GM12878 (cell line): Measurements from ENCODE around the gene AKAP13. TPM values are rescaled to one million over a fixed set of nuclear protein-coding genes. Genes with fewer than 3 reads are reported as not detected.

Source experiments
- ATAC-seq: fragments of 200-7000 bp; cut with Tn5 transposase; 3 replicates; pipeline ENCODE4 v1.9.1; 2020; ENCODE audit warnings: mild to moderate bottlenecking, moderate library complexity
- BruUV-seq: library from RNA; stranded (reverse); fragments of 400-500 nt; replicated peaks from 2 replicates; lab custom pipeline; 2021; lab: Mats Ljungman, UMichigan
- CTCF ChIA-PET: fragments of 300-600 bp; sonication (Branson Sonifier 250); formaldehyde crosslinking; extraction: SDS; loops from one replicate; lab custom pipeline; 2021; ENCODE audit warnings: inconsistent platforms; lab: Yijun Ruan, JAX
- POLR2A ChIA-PET: fragments of 350-600 bp; formaldehyde crosslinking; extraction: SDS; loops from one replicate; lab custom pipeline; 2021; ENCODE audit warnings: inconsistent platforms; lab: Charles Lee
- RAD21 ChIA-PET: fragments of 300-600 bp; sonication (Branson Sonifier 250); formaldehyde crosslinking; loops from one replicate; lab custom pipeline; 2023; ENCODE audit warnings: antibody characterized with exemption; ENCODE audit not compliant: unreplicated experiment; lab: Charles Lee
- SMC1A ChIA-PET: fragments of 300-600 bp; sonication (Branson Sonifier 250); formaldehyde crosslinking; loops from one replicate; lab custom pipeline; 2023; ENCODE audit not compliant: unreplicated experiment, uncharacterized antibody; lab: Charles Lee
- DNase-seq: peaks from one replicate; pipeline ENCODE4 v3.0.0-alpha.2; 2011; ENCODE audit warnings: low read depth, low spot score
- FAIRE-seq: peaks from 3 replicates; lab custom pipeline; 2011; peaks lifted over from hg19 to GRCh38; lab: Jason Lieb, UNC
- H2AFZ ChIP-seq: 2 replicates; pipeline ENCODE4 v1.6.0; 2011; ENCODE audit warnings: low read depth, low read length, control low read depth; ENCODE audit not compliant: control insufficient read depth
- H3K27ac ChIP-seq: 2 replicates; pipeline ENCODE4 v1.5.1; 2011; ENCODE audit warnings: control low read depth; ENCODE audit not compliant: control insufficient read depth, insufficient read depth
- H3K27me3 ChIP-seq, 2 experiments: replicated peaks in 1 of 2; 2 replicates each; pipeline versions ENCODE4 v1.6.0 to v1.6.1; 2011; ENCODE audit warnings: low read length in 1 of 2; ENCODE audit not compliant: control insufficient read depth in 2 of 2, insufficient read depth in 2 of 2
- H3K36me3 ChIP-seq, 2 experiments: 2 replicates each; pipeline ENCODE4 v1.5.1; 2011; ENCODE audit warnings: low read length in 1 of 2; ENCODE audit not compliant: control insufficient read depth in 2 of 2, insufficient read depth in 2 of 2
- H3K4me1 ChIP-seq: 2 replicates; pipeline ENCODE4 v1.6.1; 2011; ENCODE audit warnings: mild to moderate bottlenecking, low read length, moderate library complexity, mixed read lengths; ENCODE audit not compliant: control insufficient read depth, insufficient read depth
- H3K4me2 ChIP-seq: 2 replicates; pipeline ENCODE4 v1.6.0; 2011; ENCODE audit warnings: control low read depth; ENCODE audit not compliant: control insufficient read depth, insufficient read depth
- H3K4me3 ChIP-seq: fragments of 200-600 bp; sonication (generic); 2 replicates; pipeline ENCODE4 v1.5.1; 2016
- H3K79me2 ChIP-seq: 2 replicates; pipeline ENCODE4 v1.6.0; 2011; ENCODE audit warnings: low read length; ENCODE audit not compliant: control insufficient read depth, insufficient read depth
- H3K9ac ChIP-seq: 2 replicates; pipeline ENCODE4 v1.8.0; 2011; ENCODE audit warnings: low read length, control low read depth, mixed read lengths; ENCODE audit not compliant: control insufficient read depth, insufficient read depth
- H3K9me3 ChIP-seq: replicated peaks from 3 replicates; pipeline ENCODE4 v1.5.1; 2011; ENCODE audit warnings: mild to moderate bottlenecking, low read length; ENCODE audit not compliant: control insufficient read depth, insufficient read depth
- H4K20me1 ChIP-seq: 2 replicates; pipeline ENCODE4 v1.6.0; 2011; ENCODE audit not compliant: control insufficient read depth, insufficient read depth
- CTCF ChIP-seq, 3 experiments: IDR thresholded peaks in 2 of 3; conservative IDR thresholded peaks in 1 of 3; 2 replicates each; pipeline ENCODE4 v1.5.1; 2011; ENCODE audit warnings: low read depth in 3 of 3, low read length in 3 of 3, mild to moderate bottlenecking in 3 of 3, control low read depth in 2 of 3, moderate library complexity in 2 of 3, inconsistent platforms in 1 of 3, mixed read lengths in 1 of 3; ENCODE audit not compliant: control insufficient read depth in 2 of 3, insufficient read depth in 1 of 3; ENCODE audit errors: extremely low read depth in 1 of 3
- ELK1 ChIP-seq: IDR thresholded peaks from 2 replicates; pipeline ENCODE4 v1.6.1; 2012; ENCODE audit warnings: low read depth, low read length, improper control_type of control experiment
- IRF5 ChIP-seq: fragments of 450-650 bp; IDR thresholded peaks from 2 replicates; pipeline ENCODE4 v1.6.1; 2017; ENCODE audit warnings: borderline replicate concordance
- NFXL1 ChIP-seq: fragments of 450-650 bp; IDR thresholded peaks from 2 replicates; pipeline ENCODE4 v1.6.1; 2017; ENCODE audit warnings: antibody characterized with exemption, mild to moderate bottlenecking, borderline replicate concordance
- PAX8 ChIP-seq: fragments of 450-650 bp; IDR thresholded peaks from 2 replicates; pipeline ENCODE4 v1.6.1; 2017; ENCODE audit warnings: mild to moderate bottlenecking, moderate library complexity
- RAD21 ChIP-seq: IDR thresholded peaks from 2 replicates; pipeline ENCODE4 v1.6.1; 2011; ENCODE audit warnings: mild to moderate bottlenecking, low read depth, low read length, moderate library complexity; ENCODE audit not compliant: insufficient read depth
- RB1 ChIP-seq: fragments of 450-650 bp; formaldehyde crosslinking; IDR thresholded peaks from 2 replicates; pipeline ENCODE4 v1.6.1; 2017; ENCODE audit warnings: mild to moderate bottlenecking, borderline replicate concordance
- RELB ChIP-seq: fragments of 450-650 bp; IDR thresholded peaks from 2 replicates; pipeline ENCODE4 v1.6.1; 2017; ENCODE audit warnings: low read depth, mild to moderate bottlenecking, moderate library complexity
- SMC3 ChIP-seq: IDR thresholded peaks from 2 replicates; pipeline ENCODE4 v1.6.1; 2011; ENCODE audit warnings: low read length, improper control_type of control experiment, borderline replicate concordance
- SP1 ChIP-seq: IDR thresholded peaks from one replicate; pipeline ENCODE4 v1.6.1; 2011; ENCODE audit warnings: low read depth, low read length
- SRF ChIP-seq, 2 experiments: IDR thresholded peaks; 2 replicates each; pipeline ENCODE4 v1.6.1; 2011; ENCODE audit warnings: low read depth in 2 of 2, low read length in 2 of 2, mild to moderate bottlenecking in 1 of 2, moderate library complexity in 1 of 2
- in situ Hi-C: fragments of 300-500 bp; cut with MboI; formaldehyde crosslinking; loops from 9 replicates; pipeline ENCODE4 v1.14.3; 2018; ENCODE audit warnings: mixed read lengths
- intact Hi-C: fragments of 100-400 bp; cut with micrococcal nuclease; formaldehyde crosslinking; loops from one replicate; pipeline ENCODE4 v1.14.2; 2022; ENCODE audit not compliant: unreplicated experiment
- polyA plus RNA-seq, 11 experiments: library from polyadenylated mRNA; depleted of rRNA in 4 of 11; unstranded in 6 of 11; stranded (reverse) in 5 of 11; fragments of >200 nt; fragmentation: Nextera tagmentation in 4 of 11; fragmentation: Illumina TruSeq in 1 of 11; extraction: Ambion mirVana in 4 of 11; extraction: Trizol in 1 of 11; gene quantifications; 1 replicate in 1 of 11; 2 replicates in 10 of 11; pipeline versions ENCODE4 v1.2.1 to v1.2.3, GENCODE V29; 2011 to 2016; ENCODE audit warnings: inconsistent platforms in 2 of 11, missing spikeins in 2 of 11, low read depth in 1 of 11
- total RNA-seq, 4 experiments: library from RNA; depleted of rRNA in 3 of 4; stranded (reverse); fragments of >200 nt in 3 of 4; fragmentation: Illumina TruSeq in 1 of 4; extraction: Trizol in 1 of 4; gene quantifications; 2 replicates each; pipeline versions ENCODE4 v1.2.1 to v1.2.3, GENCODE V29; 2013 to 2021

Gene AKAP13
- total and polyA plus RNA-seq, 10 of the 15 experiments (the other 5 are each of a cell fraction or from before 2014, with no cell fraction given), result 14.4 to 74.9 (median 55.1) TPM

GRCh38 chr15:85615930-85616329, 235.5 kb downstream of the AKAP13 start:
- RAD21 ChIA-PET, result interaction anchor here (1.0 to 1.7 kb wide), 4 partner anchors 10 to 224 kb away, joined by 3 to 5 read pairs (median 4); no protein-coding TSS in a partner anchor
- Histone ChIP-seq H3K4me2 (no peak overlapping the region), H3K9me3 (no peaks in the 10 kb centered on the region), H3K4me1 (peaks cover 11% of the 10 kb centered on the region), H4K20me1 (no peaks in the 10 kb centered on the region), H2AFZ (no peak overlapping the region), H3K27me3 (no peaks in the 10 kb centered on the region), H3K9ac (no peak overlapping the region), H3K27ac (no peak overlapping the region), H3K4me3 (no peak overlapping the region), H3K36me3 (peaks cover 0 to 7% of the 10 kb centered on the region in 2 experiments; a peak in 1 of 4 replicates), H3K79me2 (peaks cover 3% of the 10 kb centered on the region)
- POLR2A ChIA-PET, result no interaction called here
- DNase-seq (no peak), ATAC-seq (peak; percentile 88), FAIRE-seq (no peak)
- in situ Hi-C loops (no loop called here), intact Hi-C loops (loop anchor here (1.0 to 2.0 kb wide), 2 partner anchors 74 to 225 kb away; no protein-coding TSS in a partner anchor)
- no TSS peak for BruUV-seq
- CTCF ChIA-PET, result interaction anchor here (0.7 to 3.7 kb wide), 12 partner anchors 10 to 115 kb away, joined by 3 to 33 read pairs (median 4); no protein-coding TSS in a partner anchor
- TF ChIP-seq RAD21 (peak; percentile 74), RB1 (no peak), CTCF (IDR thresholded peaks at IDR 0.05 in 2 of 3, conservative IDR thresholded peaks at IDR 0.05 in 1 of 3; ENCODE audit: control insufficient read depth in 2 of 3, extremely low read depth in 1 of 3, insufficient read depth in 1 of 3, low read depth in 3 of 3, low read length in 3 of 3) (peak; percentile 52 to 69 (median 64)), SRF (IDR thresholded peaks at IDR 0.05; ENCODE audit: low read depth in 2 of 2, low read length in 2 of 2) (no peak), PAX8 (no peak), SMC3 (peak; percentile 63), SP1 (no peak), RELB (no peak), IRF5 (no peak), ELK1 (no peak), NFXL1 (no peak)
- SMC1A ChIA-PET, result interaction anchor here (1.0 to 3.9 kb wide), 16 partner anchors 11 to 221 kb away, joined by 3 to 34 read pairs (median 5); no protein-coding TSS in a partner anchor
